GM19463 (cell line): ENCODE measurements around the gene STK24.

ENCODE experiments used
- ATAC-seq: cut with Tn5 transposase; IDR thresholded peaks from one replicate; pipeline ENCODE4 v1.9.1; 2021; ENCODE audit warnings: mild to moderate bottlenecking, moderate library complexity; ENCODE audit not compliant: unreplicated experiment

The STK24 gene

DNA sequence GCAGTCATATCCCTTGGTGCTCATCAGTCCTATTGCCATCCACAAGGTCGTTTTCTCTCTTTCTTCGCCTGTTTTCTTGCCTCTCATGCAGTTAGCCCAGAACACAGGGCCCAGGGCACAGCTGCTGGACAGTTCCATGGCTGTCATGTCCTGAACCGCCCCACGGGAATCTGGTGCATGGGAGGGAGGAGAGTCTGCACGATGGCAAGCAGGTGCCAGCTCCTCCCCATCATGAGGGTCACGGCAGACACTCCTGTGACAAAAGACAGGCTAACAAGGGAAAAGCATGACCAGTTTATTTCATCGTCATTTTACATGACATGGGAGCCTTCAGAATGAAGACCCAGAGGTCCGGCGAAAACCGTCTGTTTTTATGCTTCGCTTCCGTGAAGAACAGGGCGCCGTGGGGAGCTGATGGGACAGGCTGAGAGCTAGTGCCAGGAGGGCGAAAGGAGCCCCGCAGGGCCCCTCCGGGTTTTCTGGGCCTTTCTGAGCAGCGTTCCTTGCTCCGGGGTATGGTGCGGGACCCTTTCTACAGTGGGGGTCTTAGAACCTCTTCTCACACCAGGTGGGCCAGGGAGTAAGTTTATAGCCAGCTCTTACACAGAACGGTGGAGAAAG, 135.7 kb downstream of the STK24 start:
- no peak for ATAC-seq

- ATAC-seq = no peak
Observed at GRCh38 chr13:98440390-98441055, 136.4 kb downstream of the STK24 start.

GRCh38 chr13:98439896-98440295, 137.0 kb downstream of the STK24 start:
- no peak for ATAC-seq

- no peak for ATAC-seq
Observed at GRCh38 chr13:98439126-98439828, 137.6 kb downstream of the STK24 start.

DNA sequence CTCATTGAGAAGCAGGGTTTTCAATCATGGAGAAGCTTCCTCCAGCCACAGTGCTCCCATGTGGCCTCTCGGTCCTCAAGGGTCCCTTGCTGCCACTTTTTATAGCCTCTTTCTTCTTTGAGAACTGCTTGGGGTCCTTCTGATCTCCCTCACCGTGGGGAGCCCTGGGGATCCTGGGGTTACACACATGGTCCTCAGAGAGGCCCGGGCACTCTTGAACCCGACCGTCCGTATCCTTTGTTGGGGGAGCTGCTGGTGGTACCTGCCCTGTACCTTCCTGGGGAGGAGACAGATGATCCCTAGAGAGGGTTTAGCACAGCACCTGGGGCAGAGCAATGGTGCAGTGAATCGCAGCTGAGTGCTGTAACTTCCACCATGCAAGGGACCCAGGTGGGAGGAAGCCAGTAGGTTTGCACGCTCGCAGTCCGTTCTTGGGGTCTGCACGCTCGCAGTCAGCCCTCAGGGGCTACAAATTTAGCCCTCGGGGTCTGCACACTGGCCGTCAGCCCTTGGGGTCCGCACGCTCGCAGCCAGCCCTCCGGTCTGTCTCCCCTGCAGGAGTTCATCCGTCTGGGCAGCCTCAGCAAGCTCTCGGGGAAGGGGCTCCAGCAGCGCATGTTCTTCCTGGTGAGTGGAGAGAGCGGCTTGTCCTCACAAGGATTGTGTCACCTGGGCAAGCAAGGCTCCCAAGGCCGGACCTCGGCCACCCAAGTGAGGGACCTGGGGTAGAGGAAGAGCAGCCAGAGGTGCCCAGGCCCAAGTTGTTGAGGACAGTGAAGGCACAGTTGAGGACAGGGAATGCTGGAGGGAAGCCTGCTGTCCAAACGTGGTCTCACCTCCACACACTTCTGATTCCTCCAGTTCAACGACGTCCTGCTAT, 138.4 kb downstream of the STK24 start:
- no peak for ATAC-seq

DNA sequence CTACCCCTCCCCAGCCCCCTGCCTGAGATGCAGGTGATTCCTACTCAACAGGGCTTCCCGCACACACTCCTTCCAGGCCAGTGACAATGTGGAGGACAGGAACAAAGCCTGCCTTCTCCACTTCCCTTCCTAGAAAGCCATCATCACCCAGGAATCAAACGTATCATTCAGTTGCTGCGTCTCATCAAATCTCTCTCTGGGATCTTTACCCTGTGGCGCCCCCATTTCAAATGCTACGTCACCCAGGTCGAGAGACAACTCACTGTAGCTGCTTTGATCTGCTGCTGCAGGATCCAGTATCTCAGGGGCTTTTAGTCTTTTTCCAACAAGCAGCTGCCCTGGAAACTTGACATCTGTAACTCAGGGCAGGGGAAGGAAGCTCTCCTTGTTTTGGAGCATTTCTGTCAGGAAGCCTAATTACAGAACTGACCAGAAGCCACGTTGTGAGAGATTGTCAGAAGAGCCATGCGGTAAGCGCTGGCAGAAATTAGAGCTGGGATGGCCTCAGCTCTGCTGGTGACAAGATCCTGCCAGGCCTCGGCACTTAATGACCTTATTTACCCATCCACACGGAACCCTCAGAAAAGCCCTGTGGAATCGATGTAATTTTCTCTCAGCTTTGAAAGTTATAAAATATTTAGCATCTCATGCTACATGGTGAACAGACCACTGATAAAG, 140.5 kb downstream of the STK24 start:
- no peak for ATAC-seq

- no peak for ATAC-seq
Observed at GRCh38 chr13:98435376-98435775, 141.5 kb downstream of the STK24 start.

GRCh38 chr13:98434060-98434459, 142.8 kb downstream of the STK24 start:
- ATAC-seq = no peak

DNA sequence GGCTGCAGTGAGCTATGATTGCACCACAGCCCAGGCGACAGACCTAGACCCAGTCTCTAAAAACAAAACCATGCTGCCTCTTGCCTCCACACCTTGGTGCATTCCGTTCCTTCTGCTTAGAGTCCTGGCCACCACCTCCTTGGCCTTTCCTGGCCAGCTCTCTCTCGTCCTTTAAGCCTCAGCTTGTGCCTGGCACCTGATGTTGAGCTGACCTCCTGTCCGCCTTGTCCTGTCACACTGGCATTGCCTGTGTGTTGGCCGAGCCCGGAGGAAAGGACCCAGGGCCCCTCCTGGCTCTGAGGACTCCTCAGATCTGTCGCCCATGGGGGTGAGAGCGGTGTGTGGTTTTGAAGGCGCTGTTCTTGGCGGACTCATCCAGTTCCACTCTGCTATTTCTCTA, 143.3 kb downstream of the STK24 start:
- ATAC-seq = no peak

DNA sequence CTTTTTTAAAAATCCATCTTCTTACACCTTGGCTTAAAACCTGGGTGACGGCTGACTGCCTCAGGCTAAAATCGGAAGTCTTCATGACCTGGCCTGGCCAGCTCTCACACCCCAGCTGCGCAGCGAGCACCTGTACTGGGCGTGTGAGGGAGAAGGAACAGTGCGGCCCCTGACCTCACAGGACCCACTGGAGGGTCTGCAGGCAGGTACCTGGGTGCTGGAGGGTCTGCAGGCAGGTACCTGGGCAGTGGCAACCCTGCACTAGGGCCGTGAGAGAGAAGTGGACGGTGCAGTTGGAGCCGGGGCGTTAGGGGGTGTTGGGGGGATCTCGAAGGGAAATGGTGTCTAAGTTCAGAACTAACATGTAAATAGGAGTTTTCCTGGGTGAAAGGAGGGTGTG, 144.3 kb downstream of the STK24 start:
- no peak for ATAC-seq

- no peak for ATAC-seq
Observed at GRCh38 chr13:98429977-98430736, 146.8 kb downstream of the STK24 start.

GRCh38 chr13:98429531-98429930, 147.4 kb downstream of the STK24 start:
- ATAC-seq = no peak

GRCh38 chr13:98429081-98429480, 147.8 kb downstream of the STK24 start:
- ATAC-seq = no peak

- no peak for ATAC-seq
Observed at GRCh38 chr13:98428256-98428966, 148.5 kb downstream of the STK24 start.

DNA sequence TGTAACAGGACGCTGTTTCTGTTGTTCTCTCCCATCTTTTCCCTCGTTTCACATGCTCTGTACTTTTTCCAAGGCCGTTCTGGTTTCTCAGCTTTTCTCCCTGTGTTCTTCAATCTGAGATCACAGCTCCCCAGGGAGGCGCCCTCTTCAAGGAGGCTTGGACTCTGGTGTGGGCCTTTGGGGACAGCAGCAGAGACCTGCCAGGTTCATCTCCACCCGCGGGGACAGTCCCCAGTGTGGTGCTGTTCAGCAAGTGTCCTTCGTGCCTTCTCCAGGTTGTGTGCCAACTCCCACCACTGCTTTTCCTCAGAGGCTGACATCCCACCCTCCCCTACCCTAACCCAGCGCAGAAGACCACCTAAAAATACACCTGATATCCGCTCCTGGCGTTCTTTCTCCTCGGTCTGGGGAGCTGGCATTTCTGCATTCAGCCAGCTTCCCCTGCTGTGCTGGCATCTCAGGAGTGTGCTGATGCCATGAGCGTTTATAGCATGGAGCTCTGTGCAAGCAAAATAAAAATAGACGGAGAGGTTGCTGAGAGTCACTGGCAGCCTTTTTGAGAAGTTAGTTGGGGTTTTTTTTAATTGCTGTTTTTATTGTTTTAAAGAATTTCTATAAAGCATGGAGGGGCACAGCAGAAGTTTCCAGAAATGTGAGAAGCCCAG, 149.4 kb downstream of the STK24 start:
- no peak for ATAC-seq

GRCh38 chr13:98423417-98423816, 153.5 kb downstream of the STK24 start:
- ATAC-seq = no peak

DNA sequence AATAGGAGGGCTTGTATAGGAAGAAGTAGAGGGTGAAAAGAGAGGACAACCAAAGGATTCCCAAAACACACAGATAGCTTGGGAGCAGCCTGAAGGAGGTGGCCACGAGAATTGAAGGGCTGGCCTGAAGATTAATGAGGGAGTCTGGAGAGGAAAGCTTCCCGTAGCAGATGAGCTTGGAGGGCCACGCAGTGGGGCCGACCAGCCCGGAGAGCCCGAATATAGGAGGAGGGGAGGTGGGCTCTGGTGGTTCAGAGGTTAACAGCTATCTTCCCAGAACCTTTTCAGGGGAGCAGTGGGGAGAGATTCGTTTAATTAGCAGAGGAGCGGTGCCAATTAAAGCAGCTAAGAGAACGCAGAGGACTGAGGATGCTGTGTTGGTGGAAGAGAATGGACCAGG, 154.9 kb downstream of the STK24 start:
- no peak for ATAC-seq

DNA sequence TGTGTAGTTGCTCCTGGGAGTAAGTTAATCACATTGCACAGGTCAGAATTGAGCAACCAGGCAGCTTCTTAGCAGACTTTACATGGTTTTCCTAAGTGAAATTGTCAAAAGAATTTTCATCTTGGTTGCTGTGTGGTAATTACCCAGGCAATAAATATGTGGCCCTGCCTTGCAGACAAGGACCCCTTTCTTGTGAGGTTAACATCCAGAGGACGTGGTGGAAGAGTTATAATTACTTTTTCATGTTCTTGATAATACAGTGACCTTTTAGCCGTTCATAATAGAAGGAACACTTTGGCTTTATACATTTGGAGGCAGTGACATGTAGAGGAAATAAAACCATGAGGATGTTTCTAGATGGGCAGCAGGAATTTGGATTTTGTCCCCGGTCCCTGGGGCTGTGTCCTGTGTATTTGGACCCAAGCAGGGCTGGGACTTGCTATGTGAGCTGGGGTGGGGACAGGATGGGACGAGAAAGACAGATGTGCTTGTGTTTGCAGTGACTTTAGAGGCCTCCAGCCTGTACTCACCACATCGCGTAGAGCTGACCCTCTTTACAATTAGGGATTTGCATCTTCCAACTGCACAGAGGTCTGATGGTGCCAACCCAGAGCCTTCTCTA, 156.2 kb downstream of the STK24 start:
- ATAC-seq = no peak
